Ammon's horn (tissue), 1 donor: Measurements from ENCODE around the gene HCAR2.
"Not testable (repeated sequence)": the region's sequence is repeated elsewhere in the genome, so short reads cannot be mapped to it uniquely, and the experiment has no call there.

ENCODE experiments used
- DNase-seq: peaks from one replicate; pipeline ENCODE4 v3.0.0-alpha.2; 2016; ENCODE audit warnings: low spot score

HCAR2 gene

DNA sequence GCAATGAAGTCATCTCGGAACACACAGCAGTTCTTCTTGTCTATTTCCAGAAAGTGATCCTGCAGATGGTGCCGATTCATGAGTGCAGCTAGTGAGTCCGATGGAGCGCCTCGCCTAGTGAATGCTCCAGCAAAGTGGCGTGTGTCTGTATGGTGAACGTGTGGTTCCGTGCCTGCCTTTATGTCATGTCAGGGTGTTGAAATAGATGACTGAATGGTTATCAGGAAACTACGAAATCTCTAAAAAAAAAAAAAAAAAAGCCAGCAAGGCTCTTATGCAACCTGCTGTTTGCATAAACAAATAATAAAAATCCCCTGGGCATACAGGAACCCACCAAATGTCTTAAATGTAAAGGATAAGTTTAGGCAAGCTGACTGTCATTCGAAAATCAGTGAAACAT is 13.5 kb upstream of the HCAR2 start, which contains the start of gene HCAR3:
Gene HCAR3 (minus strand): TSS at position 154 of the 400 bp plus-strand sequence. CDS start 74 bp downstream, at position 80.
- not testable (repeated sequence) for DNase-seq

DNA sequence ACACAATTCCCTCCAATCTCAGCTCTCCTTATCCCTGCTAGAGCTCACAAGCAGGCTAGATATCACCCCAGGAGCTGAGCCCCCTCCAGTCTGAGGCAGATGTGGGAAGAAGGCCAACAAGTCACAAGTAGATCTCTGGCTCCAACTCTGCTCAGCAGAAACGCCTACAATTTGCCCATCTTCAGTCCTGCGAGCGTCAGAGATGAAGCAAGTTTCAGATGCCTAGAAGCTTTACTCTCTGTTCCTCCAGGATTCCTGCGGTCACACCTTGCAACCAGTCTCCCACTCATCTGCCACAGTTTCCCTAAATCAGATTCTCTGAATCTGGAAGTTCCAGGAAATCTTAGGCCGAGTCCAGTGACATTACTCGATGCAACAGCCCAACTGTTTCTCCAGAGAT is 12.1 kb upstream of the HCAR2 start:
- DNase-seq = not testable (repeated sequence)

DNA sequence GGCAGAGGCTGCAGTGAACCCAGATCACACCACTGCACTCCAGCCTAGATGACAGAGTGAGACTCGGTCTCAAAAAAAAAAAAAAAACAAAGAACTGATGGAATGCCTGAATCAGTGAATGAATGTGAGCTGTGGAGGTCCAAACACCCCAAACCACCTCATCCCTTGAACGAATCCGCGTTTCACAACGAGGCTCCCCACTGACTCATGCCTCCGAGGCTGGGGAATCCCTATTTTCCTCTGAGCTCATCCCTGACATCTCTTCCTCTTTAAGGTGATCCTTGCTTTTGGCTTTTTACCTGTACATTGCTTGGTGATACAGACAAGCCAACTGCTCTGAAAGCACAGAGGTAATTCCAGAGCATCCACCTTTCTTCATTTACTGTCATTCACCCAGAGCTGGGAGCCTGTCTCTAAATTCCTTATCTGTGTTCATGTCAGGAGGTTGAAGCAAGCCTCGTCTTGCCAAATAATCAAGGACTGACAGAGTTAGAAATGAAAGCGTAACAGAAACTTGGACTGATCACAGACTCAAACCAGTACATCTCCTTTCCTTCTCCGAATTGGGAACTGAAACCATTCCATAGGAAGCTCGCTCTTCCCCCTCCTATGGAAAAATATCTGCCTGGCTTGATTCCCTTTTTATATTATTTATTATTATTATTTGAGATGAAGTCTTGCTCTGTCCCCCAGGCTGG is 10.5 kb upstream of the HCAR2 start:
- not testable (repeated sequence) for DNase-seq

DNA sequence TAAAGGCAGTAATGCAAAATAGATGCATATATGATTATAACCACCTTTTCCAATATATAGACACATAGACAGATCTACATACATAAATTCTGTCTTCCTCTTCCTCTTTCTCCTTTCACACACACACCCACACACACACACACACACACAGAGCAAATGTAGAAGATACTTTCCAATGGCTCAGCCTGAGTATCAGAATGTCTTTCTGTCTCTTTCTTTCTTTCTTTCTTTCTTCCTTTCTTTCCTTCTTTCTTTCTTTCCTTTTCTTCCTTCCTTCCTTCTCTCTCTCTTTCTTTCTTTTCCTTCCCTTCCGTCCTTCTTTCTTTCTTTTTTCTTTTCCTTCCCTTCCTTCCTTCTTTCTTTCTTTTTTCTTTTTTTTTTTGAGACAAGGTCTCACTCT is 8.1 kb upstream of the HCAR2 start:
- not testable (repeated sequence) for DNase-seq

DNA sequence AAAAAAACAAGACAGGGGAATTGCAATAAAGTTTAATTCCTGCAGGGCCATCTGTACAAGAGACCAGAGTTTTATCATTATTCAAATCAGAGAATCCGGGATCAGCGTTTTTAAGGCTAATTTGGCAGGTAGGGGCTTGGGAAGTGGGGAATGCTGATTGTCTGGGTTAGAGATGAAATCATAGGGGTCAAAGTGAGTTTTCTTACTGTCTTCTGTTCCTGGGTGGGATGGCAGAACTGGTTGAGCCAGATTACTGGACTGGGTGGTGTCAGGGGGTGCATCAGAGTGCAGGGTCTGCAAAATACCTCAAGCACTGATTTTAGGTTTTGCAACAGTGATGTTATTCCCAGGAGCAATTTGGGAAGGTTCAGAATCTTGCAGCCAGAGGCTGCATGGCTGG is 7.2 kb upstream of the HCAR2 start:
- not testable (repeated sequence) for DNase-seq

DNA sequence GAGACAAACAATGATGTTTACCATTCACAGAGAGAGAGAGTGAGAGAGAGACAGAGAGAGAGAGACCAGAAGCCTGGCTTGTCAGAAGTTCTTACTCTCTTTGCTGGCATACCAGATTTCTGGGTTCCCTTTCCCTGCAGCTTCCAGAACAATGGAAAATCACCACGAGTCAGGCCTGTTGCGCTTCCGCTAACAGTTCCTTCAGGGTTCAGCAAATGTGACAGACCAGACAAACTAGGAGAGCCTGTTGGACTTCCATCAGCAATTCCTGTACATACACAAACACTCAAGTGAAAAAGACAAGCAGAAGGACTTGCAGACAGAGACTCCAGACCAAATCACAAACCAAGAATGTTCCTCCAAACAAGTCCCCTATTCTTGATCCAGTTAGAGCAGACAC is 6.1 kb upstream of the HCAR2 start:
- DNase-seq = not testable (repeated sequence)

DNA sequence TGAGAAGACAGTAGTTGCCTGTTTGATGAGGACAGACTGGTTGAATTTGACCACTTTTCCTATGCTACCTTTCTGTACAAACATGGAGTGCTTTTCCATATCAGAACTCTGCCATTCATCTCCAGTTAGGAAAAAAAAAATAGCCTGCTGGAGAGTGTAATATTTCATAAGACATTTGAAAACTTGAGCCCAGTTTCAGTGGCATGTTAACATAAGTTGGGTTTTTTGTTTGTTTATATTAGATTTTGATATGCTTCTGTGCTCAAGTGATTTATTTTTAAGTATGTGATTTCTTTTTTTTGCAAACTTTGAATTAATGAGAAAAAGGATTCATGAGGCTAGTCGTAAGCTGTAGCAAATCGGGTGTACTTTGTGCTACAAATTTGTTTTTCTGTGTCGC is 684 bp upstream of the HCAR2 start:
- DNase-seq = not testable (repeated sequence)

DNA sequence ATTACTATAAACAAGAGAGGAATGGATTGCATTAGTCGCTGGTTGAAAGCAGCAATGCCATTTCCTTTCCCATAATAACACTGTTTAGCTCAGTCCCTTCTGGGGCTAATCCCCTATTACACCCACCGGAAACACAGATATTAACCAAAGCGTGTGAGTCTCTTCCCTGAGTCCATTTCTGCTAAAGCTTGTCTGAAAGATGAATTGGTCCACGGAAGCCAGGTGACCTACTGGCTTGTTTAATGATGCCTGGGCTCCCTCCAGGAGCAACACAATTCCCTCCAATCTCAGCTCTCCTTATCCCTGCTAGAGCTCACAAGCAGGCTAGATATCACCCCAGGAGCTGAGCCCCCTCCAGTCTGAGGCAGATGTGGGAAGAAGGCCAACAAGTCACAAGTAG is 1.7 kb downstream of the HCAR2 start:
- DNase-seq = not testable (repeated sequence)

DNA sequence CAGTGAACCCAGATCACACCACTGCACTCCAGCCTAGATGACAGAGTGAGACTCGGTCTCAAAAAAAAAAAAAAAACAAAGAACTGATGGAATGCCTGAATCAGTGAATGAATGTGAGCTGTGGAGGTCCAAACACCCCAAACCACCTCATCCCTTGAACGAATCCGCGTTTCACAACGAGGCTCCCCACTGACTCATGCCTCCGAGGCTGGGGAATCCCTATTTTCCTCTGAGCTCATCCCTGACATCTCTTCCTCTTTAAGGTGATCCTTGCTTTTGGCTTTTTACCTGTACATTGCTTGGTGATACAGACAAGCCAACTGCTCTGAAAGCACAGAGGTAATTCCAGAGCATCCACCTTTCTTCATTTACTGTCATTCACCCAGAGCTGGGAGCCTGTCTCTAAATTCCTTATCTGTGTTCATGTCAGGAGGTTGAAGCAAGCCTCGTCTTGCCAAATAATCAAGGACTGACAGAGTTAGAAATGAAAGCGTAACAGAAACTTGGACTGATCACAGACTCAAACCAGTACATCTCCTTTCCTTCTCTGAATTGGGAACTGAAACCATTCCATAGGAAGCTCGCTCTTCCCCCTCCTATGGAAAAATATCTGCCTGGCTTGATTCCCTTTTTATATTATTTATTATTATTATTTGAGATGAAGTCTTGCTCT is 3.0 kb downstream of the HCAR2 start:
- DNase-seq = not testable (repeated sequence)

DNA sequence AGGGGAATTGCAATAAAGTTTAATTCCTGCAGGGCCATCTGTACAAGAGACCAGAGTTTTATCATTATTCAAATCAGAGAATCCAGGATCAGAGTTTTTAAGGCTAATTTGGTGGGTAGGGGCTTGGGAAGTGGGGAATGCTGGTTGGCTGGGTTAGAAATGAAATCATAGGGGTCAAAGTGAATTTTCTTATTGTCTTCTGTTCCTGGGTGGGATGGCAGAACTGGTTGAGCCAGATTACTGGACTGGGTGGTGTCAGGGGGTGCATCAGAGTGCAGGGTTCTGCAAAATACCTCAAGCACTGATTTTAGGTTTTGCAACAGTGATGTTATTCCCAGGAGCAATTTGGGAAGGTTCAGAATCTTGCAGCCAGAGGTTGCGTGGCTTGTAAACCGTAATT is 6.2 kb downstream of the HCAR2 start:
- DNase-seq = not testable (repeated sequence)

DNA sequence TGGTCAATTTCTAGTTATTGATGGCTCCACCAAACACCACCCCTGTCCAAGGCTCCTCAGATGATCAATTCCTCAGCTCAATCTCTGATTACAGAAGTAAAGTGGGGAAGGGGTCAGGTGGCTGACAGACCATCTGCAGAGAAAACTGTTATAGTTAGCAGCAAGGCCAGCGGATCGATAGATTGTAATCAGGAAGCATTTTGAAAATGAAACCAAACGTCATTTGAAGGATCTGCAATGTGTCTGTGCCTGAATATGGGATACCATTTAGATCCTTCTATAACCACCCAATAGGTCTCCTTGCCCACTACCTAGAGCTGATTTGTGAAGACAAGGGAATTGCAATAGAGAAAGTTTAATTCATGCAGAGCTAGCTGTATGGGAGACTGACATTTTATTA is 11.6 kb downstream of the HCAR2 start:
- DNase-seq = no peak

DNA sequence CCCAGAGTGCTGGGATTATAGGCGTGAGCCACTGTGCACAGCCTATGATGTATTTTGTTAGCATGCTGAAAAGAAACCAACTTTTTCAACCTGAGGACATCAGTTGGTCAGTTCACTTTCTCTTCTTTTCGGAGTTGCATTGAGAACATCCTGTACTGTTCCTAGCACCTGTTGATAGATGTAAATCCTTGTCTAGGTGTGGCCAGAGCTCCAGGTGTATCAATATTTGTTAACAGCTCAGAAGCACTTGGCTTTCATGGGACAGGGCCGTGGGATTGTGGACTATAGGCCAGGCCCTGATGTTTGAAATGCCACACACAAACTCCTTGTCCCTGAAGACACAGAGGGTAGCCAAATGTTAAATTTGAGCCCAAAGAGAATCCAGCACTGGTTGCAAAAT is 14.9 kb downstream of the HCAR2 start:
- DNase-seq = no peak

DNA sequence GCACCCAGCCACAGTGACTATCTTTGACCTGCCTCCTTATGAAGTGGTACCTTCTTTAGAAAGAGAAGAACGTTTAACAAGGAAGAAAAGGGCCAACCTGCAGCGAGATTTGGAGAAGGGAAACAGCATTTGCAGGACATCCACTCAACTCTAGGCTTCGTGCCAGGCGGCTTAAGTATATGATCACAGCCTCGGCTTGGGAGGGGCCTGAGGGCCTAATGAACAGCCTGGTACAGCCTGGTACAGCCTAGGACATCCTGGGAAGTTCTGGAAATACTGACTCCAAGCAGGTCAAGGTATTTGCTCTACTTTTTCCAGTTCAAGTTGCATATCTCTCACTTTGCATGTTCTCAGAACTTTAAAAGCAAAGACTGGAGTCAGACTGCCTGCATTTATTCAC is 16.1 kb downstream of the HCAR2 start:
- no peak for DNase-seq

DNA sequence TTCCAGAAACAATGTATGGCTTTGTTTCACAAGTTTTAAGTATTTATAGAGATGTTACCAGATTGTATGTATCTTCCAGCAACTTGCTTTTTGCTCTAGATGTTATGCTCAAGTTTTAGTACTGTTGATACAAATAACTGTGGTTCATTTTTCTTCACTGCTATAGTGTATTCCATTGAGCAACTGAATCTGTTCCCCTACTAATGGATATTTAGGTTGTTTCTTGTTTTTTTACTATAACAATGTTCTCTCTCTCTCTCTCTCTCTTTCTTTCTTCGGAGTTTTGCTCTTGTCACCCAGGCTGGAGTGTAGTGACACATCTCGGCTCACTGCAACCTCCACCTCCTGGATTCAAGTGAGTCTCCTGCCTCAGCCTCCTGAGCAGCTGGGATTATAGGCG is 16.6 kb downstream of the HCAR2 start:
- no peak for DNase-seq

DNA sequence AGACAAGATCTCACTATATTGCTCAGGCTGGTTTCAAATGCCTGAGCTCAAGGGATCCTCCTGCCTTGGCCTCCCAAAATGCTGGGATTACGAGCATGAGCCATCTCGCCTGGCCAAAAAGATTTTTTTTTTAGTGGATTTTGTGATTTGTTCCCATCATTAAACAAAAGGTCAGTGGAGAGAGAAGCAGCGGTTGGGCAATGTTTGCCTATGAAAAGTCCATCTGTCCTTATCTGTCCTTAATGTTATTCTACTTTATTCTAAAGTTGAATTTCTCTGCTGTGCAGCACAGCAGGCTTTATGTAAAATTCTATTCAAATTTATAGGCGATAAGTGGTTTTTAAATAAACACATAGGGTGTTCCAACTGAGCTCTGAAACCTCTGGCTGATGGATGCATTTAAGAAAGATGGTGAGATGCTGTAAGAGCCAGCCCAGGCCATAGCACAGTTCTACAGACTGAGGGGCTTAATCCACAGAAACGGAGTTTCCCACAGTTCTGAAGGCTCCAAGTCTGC is 18.8 kb downstream of the HCAR2 start:
- no peak for DNase-seq

DNA sequence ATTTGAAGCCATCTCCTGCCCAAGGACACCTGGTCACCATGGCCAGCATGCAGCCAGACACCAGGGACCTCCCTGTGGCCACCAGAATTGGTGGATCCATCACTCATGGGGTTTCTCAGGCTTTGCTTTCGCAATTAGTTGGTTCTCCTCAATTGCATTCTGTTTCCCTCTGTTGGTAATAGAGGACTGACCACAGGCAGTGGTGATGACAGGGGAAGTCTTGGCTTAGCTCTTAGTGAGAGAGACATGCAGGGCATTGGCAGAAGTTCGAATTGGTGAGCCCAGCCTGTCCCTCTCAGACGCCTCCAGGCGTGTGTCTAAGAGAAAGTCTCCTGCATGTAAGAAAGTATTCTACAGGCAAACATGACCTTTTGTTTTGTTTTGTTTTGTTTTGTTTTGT is 21.3 kb downstream of the HCAR2 start:
- DNase-seq = peak; percentile 59

DNA sequence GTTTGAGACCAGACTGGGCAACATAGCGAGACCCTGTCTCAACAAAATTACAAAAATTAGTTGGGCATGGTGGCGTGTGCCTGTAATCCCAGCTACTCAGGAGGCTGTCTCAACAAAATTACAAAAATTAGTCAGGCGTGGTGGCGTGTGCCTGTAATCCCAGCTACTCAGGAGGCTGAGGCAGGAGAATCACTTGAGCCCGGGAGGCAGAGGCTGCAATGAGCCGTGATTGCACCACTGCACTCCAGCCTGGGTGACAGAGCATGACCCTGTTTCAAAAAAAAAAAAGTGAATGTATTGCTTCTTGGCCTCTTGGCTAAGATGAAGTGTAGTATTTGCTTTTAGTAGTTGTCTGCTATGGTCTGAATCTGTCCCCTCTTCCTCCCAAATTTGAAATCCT is 22.2 kb downstream of the HCAR2 start:
- not testable (repeated sequence) for DNase-seq

DNA sequence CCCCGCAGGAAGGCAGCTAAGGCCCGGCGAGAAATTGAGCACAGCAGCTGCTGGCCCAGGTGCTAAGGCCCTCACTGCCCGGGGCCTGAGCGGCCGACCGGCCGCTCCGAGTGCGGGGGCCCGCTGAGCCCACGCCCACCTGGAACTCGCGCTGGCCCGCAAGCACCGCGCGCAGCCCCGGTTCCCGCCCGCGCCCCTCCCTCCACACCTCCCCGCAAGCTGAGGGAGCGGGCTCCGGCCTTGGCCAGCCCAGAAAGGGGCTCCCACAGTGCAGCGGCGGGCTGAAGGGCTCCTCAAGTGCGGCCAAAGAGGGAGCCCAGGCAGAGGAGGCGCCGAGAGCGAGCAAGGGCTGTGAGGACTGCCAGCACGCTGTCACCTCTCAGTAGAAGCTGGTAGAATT is 26.4 kb downstream of the HCAR2 start:
- not testable (repeated sequence) for DNase-seq

DNA sequence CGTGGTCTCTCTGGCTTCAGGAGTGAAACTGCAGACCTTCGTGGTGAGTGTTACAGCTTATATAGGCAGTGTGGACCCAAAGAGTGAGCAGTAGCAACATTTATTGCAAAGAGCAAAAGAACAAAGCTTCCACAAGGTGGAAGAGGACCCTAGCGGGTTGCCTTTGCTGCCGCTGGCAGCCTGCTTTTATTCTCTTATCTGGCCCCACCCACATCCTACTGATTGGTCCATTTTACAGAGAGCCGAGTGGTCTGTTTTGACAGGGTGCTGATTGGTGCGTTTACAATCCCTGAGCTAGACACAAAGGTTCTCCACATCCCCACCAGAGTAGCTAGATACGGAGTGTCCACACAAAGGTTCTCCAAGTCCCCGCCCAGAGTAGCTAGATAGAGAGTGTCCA is 27.1 kb downstream of the HCAR2 start:
- DNase-seq = not testable (repeated sequence)

DNA sequence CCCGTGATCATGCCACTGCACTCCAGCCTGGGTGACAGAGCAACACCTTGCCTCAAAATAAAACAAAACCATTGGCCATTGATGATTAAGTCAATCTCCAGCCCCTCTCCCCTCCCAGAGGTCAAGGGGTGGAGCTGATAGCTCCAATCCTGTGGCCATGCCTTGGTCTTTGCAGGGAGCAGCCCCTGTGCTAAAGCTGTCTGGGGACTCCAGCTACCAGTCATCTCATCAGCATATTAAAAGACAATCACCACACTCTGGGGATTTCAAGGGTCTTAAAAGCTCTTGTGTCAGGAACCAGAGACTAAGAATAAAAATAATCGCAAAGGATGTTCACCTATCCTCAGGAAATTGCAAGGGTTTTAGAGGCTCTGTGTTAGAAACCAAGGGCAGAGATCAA is 30.6 kb downstream of the HCAR2 start:
- DNase-seq = no peak

DNA sequence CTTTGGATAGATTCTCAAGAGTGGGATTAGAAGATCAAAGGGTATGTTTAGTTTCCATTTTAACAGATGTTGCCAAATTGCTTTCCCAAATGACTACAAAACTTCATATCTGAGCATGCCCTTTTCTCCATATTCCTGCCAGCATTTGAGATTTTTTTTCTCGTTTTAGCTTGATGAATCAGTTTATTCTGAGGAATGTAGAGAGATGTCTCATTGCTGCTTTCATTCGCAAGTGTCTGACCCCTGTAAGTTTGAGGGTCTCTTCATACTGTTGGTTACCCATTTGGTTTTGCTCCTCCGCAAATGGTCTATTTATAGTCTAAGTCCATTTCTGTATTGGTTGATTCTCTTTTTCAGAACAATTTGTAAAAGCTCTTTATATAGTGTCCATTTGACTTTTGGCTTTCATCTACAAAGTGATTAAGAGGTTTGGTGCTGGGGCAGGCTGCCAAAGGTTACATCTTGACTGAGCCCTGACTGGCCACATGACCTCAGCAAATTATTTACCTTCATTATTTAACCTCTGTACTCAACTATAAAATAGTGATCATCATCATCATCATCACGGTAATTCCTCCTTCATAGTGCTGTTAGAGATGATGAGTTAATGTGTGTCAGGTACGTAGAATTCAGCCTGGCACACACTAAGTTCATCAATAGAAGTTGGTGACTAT is 33.6 kb downstream of the HCAR2 start:
- DNase-seq = no peak

DNA sequence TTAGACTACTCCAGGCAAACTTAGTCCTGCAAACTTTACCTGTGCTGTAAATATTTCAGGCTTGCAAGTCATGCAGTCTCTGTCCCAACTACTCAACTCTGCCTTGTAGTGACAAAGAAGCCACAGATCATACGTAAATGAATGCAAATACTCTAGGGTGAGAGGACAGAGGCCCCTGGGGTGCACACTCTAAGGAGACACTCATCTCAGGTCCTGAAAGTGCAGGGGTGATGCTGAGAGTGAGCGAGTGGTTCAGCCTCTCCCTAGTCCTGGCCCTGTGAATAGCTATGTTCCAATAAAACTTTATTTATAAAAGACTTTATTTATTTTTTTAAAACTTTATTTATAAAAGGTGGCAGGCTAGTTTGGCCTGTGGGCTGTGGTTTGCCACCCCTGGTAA is 34.9 kb downstream of the HCAR2 start:
- DNase-seq = no peak

DNA sequence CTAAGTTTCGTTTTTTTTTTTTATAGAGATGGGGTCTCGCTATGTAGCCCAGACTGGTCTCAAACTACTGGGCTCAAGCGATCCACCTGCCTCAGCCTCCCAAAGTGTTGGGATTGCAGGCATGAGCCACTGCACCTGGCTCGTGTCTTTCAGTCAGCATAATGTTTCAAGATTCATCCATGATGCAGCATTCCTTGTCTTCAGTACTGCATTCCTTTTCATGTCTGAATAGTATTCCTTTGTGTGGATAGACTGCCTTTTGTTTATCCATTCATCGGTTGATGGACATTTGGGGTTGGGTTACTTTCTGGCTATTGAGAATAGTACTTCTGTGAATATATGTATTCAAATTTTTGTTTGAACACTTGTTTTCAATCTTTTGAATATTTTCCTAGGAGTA is 37.4 kb downstream of the HCAR2 start:
- DNase-seq = no peak
